ENCODE data around the gene PRICKLE3.

GRCh38 chrX:49161632-49162031, 24.5 kb downstream of the PRICKLE3 start:
- TF ChIP-seq CTCF (IDR thresholded peaks at IDR 0.05) (no peak), ZFX (IDR thresholded peaks at IDR 0.05; ENCODE audit: borderline replicate concordance) (no peak)
